Measurements from ENCODE around the gene CUL4A. TPM values are rescaled to one million over a fixed set of nuclear protein-coding genes. Genes with fewer than 3 reads are reported as not detected.

CUL4A gene
- total and polyA plus RNA-seq, 9 of the 15 experiments (the other 6 are each of a cell fraction or from before 2014, with no cell fraction given), result 21.1 to 92.0 (median 63.2) TPM

DNA sequence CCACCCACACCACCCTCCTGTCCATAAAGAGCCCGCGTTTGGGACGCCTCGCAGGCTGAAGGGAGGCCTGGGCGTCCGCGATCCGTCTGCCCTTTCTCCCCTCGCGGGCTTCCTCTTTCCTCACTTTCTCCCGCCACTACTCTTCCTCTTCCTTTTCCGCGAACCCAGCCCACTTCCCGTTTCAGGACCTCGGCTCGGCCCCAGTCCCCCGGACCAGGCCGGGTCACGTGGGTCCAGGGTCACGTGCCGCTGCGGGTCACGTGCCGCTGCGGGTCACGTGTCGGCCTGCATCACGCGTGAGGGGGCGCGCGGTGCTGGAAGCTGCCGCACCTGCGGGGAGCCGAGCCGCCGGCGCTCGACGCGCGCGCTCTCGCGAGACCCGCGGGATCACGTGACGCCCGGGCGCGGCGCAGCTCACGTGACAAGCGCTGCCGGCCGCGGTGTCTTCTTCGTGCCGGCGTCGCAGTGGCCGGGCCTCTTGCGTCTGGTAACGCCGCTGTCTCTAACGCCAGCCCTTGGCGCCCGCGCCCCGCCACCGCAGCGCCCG is 87.5 kb downstream of the CUL4A start, which contains the start of gene LAMP1 (continued):
- TF ChIP-seq, protein P1, sequence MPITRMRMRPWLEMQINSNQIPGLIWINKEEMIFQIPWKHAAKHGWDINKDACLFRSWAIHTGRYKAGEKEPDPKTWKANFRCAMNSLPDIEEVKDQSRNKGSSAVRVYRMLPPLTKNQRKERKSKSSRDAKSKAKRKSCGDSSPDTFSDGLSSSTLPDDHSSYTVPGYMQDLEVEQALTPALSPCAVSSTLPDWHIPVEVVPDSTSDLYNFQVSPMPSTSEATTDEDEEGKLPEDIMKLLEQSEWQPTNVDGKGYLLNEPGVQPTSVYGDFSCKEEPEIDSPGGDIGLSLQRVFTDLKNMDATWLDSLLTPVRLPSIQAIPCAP (CRISPR knock-in tag; IDR thresholded peaks at IDR 0.05; ENCODE audit: borderline replicate concordance), result peak; percentile 63; the same call in 1 of the 2 replicates
- TF ChIP-seq NFYB (IDR thresholded peaks at IDR 0.05; ENCODE audit: extremely low read depth, insufficient read length) (no peak), HMG20A (CRISPR knock-in tag; conservative IDR thresholded peaks at IDR 0.05) (no peak), TBP (optimal IDR thresholded peaks at IDR 0.05; ENCODE audit: low read depth, low read length) (peak; percentile 56), KLF16 (IDR thresholded peaks at IDR 0.05) (peak; percentile 66), KDM4B (IDR thresholded peaks at IDR 0.05; ENCODE audit: borderline replicate concordance in 2 of 2, low read depth in 1 of 2) (peak in 1 of 2 experiments; percentile 99; a peak in 2 of 4 replicates), TSC22D4 (tag; IDR thresholded peaks at IDR 0.05) (no peak), TOE1 (IDR thresholded peaks at IDR 0.05; ENCODE audit: borderline replicate concordance) (peak; percentile 98), TOE1 (CRISPR knock-in tag; IDR thresholded peaks at IDR 0.05; ENCODE audit: borderline replicate concordance, low read depth) (0 out of 2 replicates have a peak, but pooled peaks have one; percentile 64), HSF4 (CRISPR knock-in tag; IDR thresholded peaks at IDR 0.05; ENCODE audit: borderline replicate concordance) (no peak), ZNF239 (CRISPR knock-in tag; IDR thresholded peaks at IDR 0.05) (peak; percentile 62; the same call in 1 of the 2 replicates)
- TF ChIP-seq, protein P2, sequence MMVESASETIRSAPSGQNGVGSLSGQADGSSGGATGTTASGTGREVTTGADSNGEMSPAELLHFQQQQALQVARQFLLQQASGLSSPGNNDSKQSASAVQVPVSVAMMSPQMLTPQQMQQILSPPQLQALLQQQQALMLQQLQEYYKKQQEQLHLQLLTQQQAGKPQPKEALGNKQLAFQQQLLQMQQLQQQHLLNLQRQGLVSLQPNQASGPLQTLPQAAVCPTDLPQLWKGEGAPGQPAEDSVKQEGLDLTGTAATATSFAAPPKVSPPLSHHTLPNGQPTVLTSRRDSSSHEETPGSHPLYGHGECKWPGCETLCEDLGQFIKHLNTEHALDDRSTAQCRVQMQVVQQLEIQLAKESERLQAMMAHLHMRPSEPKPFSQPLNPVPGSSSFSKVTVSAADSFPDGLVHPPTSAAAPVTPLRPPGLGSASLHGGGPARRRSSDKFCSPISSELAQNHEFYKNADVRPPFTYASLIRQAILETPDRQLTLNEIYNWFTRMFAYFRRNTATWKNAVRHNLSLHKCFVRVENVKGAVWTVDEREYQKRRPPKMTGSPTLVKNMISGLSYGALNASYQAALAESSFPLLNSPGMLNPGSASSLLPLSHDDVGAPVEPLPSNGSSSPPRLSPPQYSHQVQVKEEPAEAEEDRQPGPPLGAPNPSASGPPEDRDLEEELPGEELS (CRISPR knock-in tag; IDR thresholded peaks at IDR 0.05; ENCODE audit: borderline replicate concordance), result peak; percentile 90; the same call in 1 of the 2 replicates
- TF ChIP-seq, protein P3, sequence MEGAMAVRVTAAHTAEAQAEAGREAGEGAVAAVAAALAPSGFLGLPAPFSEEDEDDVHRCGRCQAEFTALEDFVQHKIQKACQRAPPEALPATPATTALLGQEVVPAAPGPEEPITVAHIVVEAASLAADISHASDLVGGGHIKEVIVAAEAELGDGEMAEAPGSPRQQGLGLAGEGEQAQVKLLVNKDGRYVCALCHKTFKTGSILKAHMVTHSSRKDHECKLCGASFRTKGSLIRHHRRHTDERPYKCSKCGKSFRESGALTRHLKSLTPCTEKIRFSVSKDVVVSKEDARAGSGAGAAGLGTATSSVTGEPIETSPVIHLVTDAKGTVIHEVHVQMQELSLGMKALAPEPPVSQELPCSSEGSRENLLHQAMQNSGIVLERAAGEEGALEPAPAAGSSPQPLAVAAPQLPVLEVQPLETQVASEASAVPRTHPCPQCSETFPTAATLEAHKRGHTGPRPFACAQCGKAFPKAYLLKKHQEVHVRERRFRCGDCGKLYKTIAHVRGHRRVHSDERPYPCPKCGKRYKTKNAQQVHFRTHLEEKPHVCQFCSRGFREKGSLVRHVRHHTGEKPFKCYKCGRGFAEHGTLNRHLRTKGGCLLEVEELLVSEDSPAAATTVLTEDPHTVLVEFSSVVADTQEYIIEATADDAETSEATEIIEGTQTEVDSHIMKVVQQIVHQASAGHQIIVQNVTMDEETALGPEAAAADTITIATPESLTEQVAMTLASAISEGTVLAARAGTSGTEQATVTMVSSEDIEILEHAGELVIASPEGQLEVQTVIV (CRISPR knock-in tag; IDR thresholded peaks at IDR 0.05; ENCODE audit: borderline replicate concordance), result no peak
- TF ChIP-seq, protein P4, sequence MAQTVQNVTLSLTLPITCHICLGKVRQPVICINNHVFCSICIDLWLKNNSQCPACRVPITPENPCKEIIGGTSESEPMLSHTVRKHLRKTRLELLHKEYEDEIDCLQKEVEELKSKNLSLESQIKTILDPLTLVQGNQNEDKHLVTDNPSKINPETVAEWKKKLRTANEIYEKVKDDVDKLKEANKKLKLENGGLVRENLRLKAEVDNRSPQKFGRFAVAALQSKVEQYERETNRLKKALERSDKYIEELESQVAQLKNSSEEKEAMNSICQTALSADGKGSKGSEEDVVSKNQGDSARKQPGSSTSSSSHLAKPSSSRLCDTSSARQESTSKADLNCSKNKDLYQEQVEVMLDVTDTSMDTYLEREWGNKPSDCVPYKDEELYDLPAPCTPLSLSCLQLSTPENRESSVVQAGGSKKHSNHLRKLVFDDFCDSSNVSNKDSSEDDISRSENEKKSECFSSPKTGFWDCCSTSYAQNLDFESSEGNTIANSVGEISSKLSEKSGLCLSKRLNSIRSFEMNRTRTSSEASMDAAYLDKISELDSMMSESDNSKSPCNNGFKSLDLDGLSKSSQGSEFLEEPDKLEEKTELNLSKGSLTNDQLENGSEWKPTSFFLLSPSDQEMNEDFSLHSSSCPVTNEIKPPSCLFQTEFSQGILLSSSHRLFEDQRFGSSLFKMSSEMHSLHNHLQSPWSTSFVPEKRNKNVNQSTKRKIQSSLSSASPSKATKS (CRISPR knock-in tag; IDR thresholded peaks at IDR 0.05), result no peak
- TF ChIP-seq, protein P5, sequence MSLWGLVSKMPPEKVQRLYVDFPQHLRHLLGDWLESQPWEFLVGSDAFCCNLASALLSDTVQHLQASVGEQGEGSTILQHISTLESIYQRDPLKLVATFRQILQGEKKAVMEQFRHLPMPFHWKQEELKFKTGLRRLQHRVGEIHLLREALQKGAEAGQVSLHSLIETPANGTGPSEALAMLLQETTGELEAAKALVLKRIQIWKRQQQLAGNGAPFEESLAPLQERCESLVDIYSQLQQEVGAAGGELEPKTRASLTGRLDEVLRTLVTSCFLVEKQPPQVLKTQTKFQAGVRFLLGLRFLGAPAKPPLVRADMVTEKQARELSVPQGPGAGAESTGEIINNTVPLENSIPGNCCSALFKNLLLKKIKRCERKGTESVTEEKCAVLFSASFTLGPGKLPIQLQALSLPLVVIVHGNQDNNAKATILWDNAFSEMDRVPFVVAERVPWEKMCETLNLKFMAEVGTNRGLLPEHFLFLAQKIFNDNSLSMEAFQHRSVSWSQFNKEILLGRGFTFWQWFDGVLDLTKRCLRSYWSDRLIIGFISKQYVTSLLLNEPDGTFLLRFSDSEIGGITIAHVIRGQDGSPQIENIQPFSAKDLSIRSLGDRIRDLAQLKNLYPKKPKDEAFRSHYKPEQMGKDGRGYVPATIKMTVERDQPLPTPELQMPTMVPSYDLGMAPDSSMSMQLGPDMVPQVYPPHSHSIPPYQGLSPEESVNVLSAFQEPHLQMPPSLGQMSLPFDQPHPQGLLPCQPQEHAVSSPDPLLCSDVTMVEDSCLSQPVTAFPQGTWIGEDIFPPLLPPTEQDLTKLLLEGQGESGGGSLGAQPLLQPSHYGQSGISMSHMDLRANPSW (CRISPR knock-in tag; IDR thresholded peaks at IDR 0.05), result no peak

Measured in K562 (cell line).